Activated naive CD8-positive, alpha-beta T cell treated with anti-CD3 and anti-CD28 coated beads, Interleukin-2, amount 50 U/mL, for 24 hours (primary cell): ENCODE measurements around the gene CD52.
A peak's percentile ranks its signal among the peaks of the same experiment; 100 is the strongest.
"Not testable (repeated sequence)": the region's sequence is repeated elsewhere in the genome, so short reads cannot be mapped to it uniquely, and the experiment has no call there.

Experiments
- ATAC-seq: fragments of 150-1000 bp; cut with Tn5 transposase; one replicate; pipeline ENCODE4 v1.10.0; 2021
- DNase-seq: peaks from one replicate; pipeline ENCODE4 v3.0.0; 2021
- H3K27ac Mint-ChIP-seq: one replicate; pipeline ENCODE4 v1.8.0; 2021; ENCODE audit warnings: mild to moderate bottlenecking, mixed read lengths
- H3K27me3 Mint-ChIP-seq: one replicate; pipeline ENCODE4 v1.8.0; 2021; ENCODE audit warnings: mixed read lengths
- H3K36me3 Mint-ChIP-seq: one replicate; pipeline ENCODE4 v1.8.0; 2021; ENCODE audit warnings: low read depth, mixed read lengths
- H3K4me1 Mint-ChIP-seq: one replicate; pipeline ENCODE4 v1.8.0; 2021; ENCODE audit warnings: mixed read lengths
- H3K4me3 Mint-ChIP-seq: one replicate; pipeline ENCODE4 v1.8.0; 2021; ENCODE audit warnings: mild to moderate bottlenecking, moderate library complexity, mixed read lengths
- H3K9me3 Mint-ChIP-seq: one replicate; pipeline ENCODE4 v1.8.0; 2021; ENCODE audit warnings: mixed read lengths

CD52 gene

GRCh38 chr1:26328597-26328996 is 10.8 kb downstream of the CD52 start:
- Mint-ChIP-seq H3K27ac (no peak overlapping the region), H3K9me3 (no peaks in the 10 kb centered on the region), H3K4me1 (no peaks in the 10 kb centered on the region), H3K4me3 (no peak overlapping the region), H3K36me3 (peaks cover 2% of the 10 kb centered on the region), H3K27me3 (no peaks in the 10 kb centered on the region)
- no peak for DNase-seq
- no peak for ATAC-seq

- not testable (repeated sequence) for H3K9me3 Mint-ChIP-seq, H3K4me3 Mint-ChIP-seq, H3K27ac Mint-ChIP-seq, H3K27me3 Mint-ChIP-seq, H3K36me3 Mint-ChIP-seq, H3K4me1 Mint-ChIP-seq, DNase-seq, ATAC-seq
These were observed 11.6 kb downstream of the CD52 start for GRCh38 chr1:26329380-26329779.

- Mint-ChIP-seq H3K4me1 (peaks cover 2% of the 10 kb centered on the region), H3K4me3 (no peak overlapping the region), H3K36me3 (no peaks in the 10 kb centered on the region), H3K9me3 (no peaks in the 10 kb centered on the region), H3K27me3 (peaks cover 3% of the 10 kb centered on the region), H3K27ac (no peak overlapping the region)
- no peak for ATAC-seq
- DNase-seq = no peak
These were observed 12.5 kb downstream of the CD52 start for GRCh38 chr1:26330276-26330675.

GRCh38 chr1:26333312-26333711 is 15.6 kb downstream of the CD52 start:
- not testable (repeated sequence) for H3K9me3 Mint-ChIP-seq, H3K27me3 Mint-ChIP-seq, ATAC-seq, DNase-seq, H3K27ac Mint-ChIP-seq, H3K36me3 Mint-ChIP-seq, H3K4me3 Mint-ChIP-seq
- H3K4me1 Mint-ChIP-seq = peaks cover 14% of the 10 kb centered on the region

GRCh38 chr1:26335774-26336476 is 18.2 kb downstream of the CD52 start:
- peak overlapping the region; percentile 79 for H3K4me3 Mint-ChIP-seq
- DNase-seq (no peak), ATAC-seq (no peak)
- no peaks in the 10 kb centered on the region for H3K9me3 Mint-ChIP-seq
- H3K4me1 Mint-ChIP-seq = peaks cover 14% of the 10 kb centered on the region
- no peaks in the 10 kb centered on the region for H3K36me3 Mint-ChIP-seq
- peaks cover 5% of the 10 kb centered on the region for H3K27me3 Mint-ChIP-seq
- no peak overlapping the region for H3K27ac Mint-ChIP-seq

GRCh38 chr1:26336477-26337205 is 18.9 kb downstream of the CD52 start:
- Mint-ChIP-seq H3K4me3 (no peak overlapping the region), H3K27me3 (peaks cover 5% of the 10 kb centered on the region), H3K9me3 (no peaks in the 10 kb centered on the region), H3K36me3 (no peaks in the 10 kb centered on the region), H3K27ac (no peak overlapping the region), H3K4me1 (peaks cover 14% of the 10 kb centered on the region)
- peak; percentile 81 for ATAC-seq
- peak; percentile 85 for DNase-seq

- H3K4me1 Mint-ChIP-seq = peaks cover 14% of the 10 kb centered on the region
- H3K9me3 Mint-ChIP-seq = no peaks in the 10 kb centered on the region
- DNase-seq (no peak), ATAC-seq (no peak)
- H3K36me3 Mint-ChIP-seq = no peaks in the 10 kb centered on the region
- H3K4me3 Mint-ChIP-seq = no peak overlapping the region
- peaks cover 7% of the 10 kb centered on the region for H3K27me3 Mint-ChIP-seq
- no peak overlapping the region for H3K27ac Mint-ChIP-seq
These were observed 19.4 kb downstream of the CD52 start for GRCh38 chr1:26337206-26337535.

GRCh38 chr1:26337625-26338024 is 19.9 kb downstream of the CD52 start:
- DNase-seq = no peak
- Mint-ChIP-seq H3K9me3 (no peaks in the 10 kb centered on the region), H3K4me3 (no peak overlapping the region), H3K4me1 (peaks cover 14% of the 10 kb centered on the region), H3K27ac (no peak overlapping the region), H3K27me3 (peaks cover 7% of the 10 kb centered on the region), H3K36me3 (no peaks in the 10 kb centered on the region)
- ATAC-seq = no peak

- no peaks in the 10 kb centered on the region for H3K9me3 Mint-ChIP-seq
- no peaks in the 10 kb centered on the region for H3K36me3 Mint-ChIP-seq
- DNase-seq = no peak
- H3K27ac Mint-ChIP-seq = no peak overlapping the region
- ATAC-seq = no peak
- H3K4me1 Mint-ChIP-seq = peaks cover 14% of the 10 kb centered on the region
- no peak overlapping the region for H3K4me3 Mint-ChIP-seq
- peaks cover 7% of the 10 kb centered on the region for H3K27me3 Mint-ChIP-seq
These were observed 20.9 kb downstream of the CD52 start for GRCh38 chr1:26338670-26339069.

- no peak for DNase-seq
- ATAC-seq = no peak
- H3K36me3 Mint-ChIP-seq = no peaks in the 10 kb centered on the region
- H3K27me3 Mint-ChIP-seq = peaks cover 4% of the 10 kb centered on the region
- no peak overlapping the region for H3K27ac Mint-ChIP-seq
- peaks cover 12% of the 10 kb centered on the region for H3K4me1 Mint-ChIP-seq
- H3K4me3 Mint-ChIP-seq = no peak overlapping the region
- H3K9me3 Mint-ChIP-seq = no peaks in the 10 kb centered on the region
These were observed 22.3 kb downstream of the CD52 start for GRCh38 chr1:26340047-26340481.

GRCh38 chr1:26344147-26344920 is 26.6 kb downstream of the CD52 start:
- H3K36me3 Mint-ChIP-seq = no peaks in the 10 kb centered on the region
- H3K4me3 Mint-ChIP-seq = no peak overlapping the region
- peaks cover 1% of the 10 kb centered on the region for H3K27me3 Mint-ChIP-seq
- DNase-seq (no peak), ATAC-seq (no peak)
- no peaks in the 10 kb centered on the region for H3K4me1 Mint-ChIP-seq
- no peaks in the 10 kb centered on the region for H3K9me3 Mint-ChIP-seq
- H3K27ac Mint-ChIP-seq = no peak overlapping the region

GRCh38 chr1:26345718-26346117 is 28.0 kb downstream of the CD52 start:
- peaks cover 1% of the 10 kb centered on the region for H3K27me3 Mint-ChIP-seq
- H3K4me3 Mint-ChIP-seq = no peak overlapping the region
- H3K9me3 Mint-ChIP-seq = no peaks in the 10 kb centered on the region
- H3K4me1 Mint-ChIP-seq = no peaks in the 10 kb centered on the region
- H3K27ac Mint-ChIP-seq = no peak overlapping the region
- ATAC-seq (no peak), DNase-seq (no peak)
- no peaks in the 10 kb centered on the region for H3K36me3 Mint-ChIP-seq

- Mint-ChIP-seq H3K27me3 (peaks cover 1% of the 10 kb centered on the region), H3K27ac (no peak overlapping the region), H3K36me3 (no peaks in the 10 kb centered on the region), H3K9me3 (no peaks in the 10 kb centered on the region), H3K4me1 (no peaks in the 10 kb centered on the region), H3K4me3 (no peak overlapping the region)
- DNase-seq (no peak), ATAC-seq (no peak)
These were observed 28.7 kb downstream of the CD52 start for GRCh38 chr1:26346274-26347033.

GRCh38 chr1:26349188-26349876 is 31.6 kb downstream of the CD52 start:
- ATAC-seq (no peak), DNase-seq (no peak)
- Mint-ChIP-seq H3K27ac (no peak overlapping the region), H3K4me1 (no peaks in the 10 kb centered on the region), H3K4me3 (no peak overlapping the region), H3K36me3 (no peaks in the 10 kb centered on the region), H3K9me3 (no peaks in the 10 kb centered on the region), H3K27me3 (no peaks in the 10 kb centered on the region)
